HepG2 (cell line): ENCODE results near the gene FCAMR. TPM values are rescaled to one million over a fixed set of nuclear protein-coding genes. Genes with fewer than 3 reads are reported as not detected.

ENCODE experiments used
- ATAC-seq: fragments of 200-7000 bp; cut with Tn5 transposase; 3 replicates; pipeline ENCODE4 v1.9.1; 2020; ENCODE audit warnings: mild to moderate bottlenecking, moderate library complexity
- BruUV-seq: library from RNA; stranded (reverse); fragments of 400-500 nt; replicated peaks from 2 replicates; lab custom pipeline; 2021; lab: Mats Ljungman, UMichigan
- CTCF ChIA-PET: fragments of 300-600 bp; formaldehyde crosslinking; extraction: SDS; loops from one replicate; lab custom pipeline; 2021; ENCODE audit warnings: low total read pairs, inconsistent platforms, low intra/inter-chr PET ratio; lab: Yijun Ruan, JAX
- POLR2A ChIA-PET: fragments of 350-600 bp; sonication (Branson Sonifier 250); formaldehyde crosslinking; loops from one replicate; lab custom pipeline; 2020; ENCODE audit warnings: antibody characterized with exemption, inconsistent platforms; lab: Yijun Ruan, JAX
- DNase-seq: peaks from one replicate; pipeline ENCODE4 v3.0.0-alpha.2; 2015; ENCODE audit warnings: low spot score
- FAIRE-seq: peaks from 3 replicates; lab custom pipeline; 2011; peaks lifted over from hg19 to GRCh38; lab: Jason Lieb, UNC
- H2AFZ ChIP-seq: one replicate; pipeline ENCODE4 v1.6.1; 2011; ENCODE audit warnings: low read length, inconsistent platforms
- H3K27ac ChIP-seq: fragments of 300-600 bp; 3 replicates; pipeline ENCODE4 v1.8.0; 2011; ENCODE audit warnings: mixed run types, mild to moderate bottlenecking, mixed read lengths, low read length, inconsistent platforms; ENCODE audit not compliant: insufficient read depth; ENCODE audit errors: extremely low read length
- H3K27me3 ChIP-seq, 2 experiments: fragments of 200-600 bp in 1 of 2; 2 replicates in 1 of 2; 3 replicates in 1 of 2; pipeline versions ENCODE4 v1.6.0 to v1.8.0; 2011; ENCODE audit warnings: low read length in 2 of 2, mild to moderate bottlenecking in 2 of 2, moderate library complexity in 2 of 2, inconsistent platforms in 1 of 2; ENCODE audit not compliant: insufficient read depth in 2 of 2, control insufficient read depth in 1 of 2
- H3K36me3 ChIP-seq, 2 experiments: fragments of 200-600 bp in 1 of 2; replicated peaks in 1 of 2; 2 replicates in 1 of 2; 3 replicates in 1 of 2; pipeline versions ENCODE4 v1.5.1 to v1.8.0; 2011; ENCODE audit warnings: low read length in 2 of 2, inconsistent platforms in 1 of 2; ENCODE audit not compliant: insufficient read depth in 2 of 2, control insufficient read depth in 1 of 2
- H3K4me1 ChIP-seq: 2 replicates; pipeline ENCODE4 v1.5.1; 2012; ENCODE audit warnings: low read length, inconsistent platforms; ENCODE audit not compliant: insufficient read depth
- H3K4me2 ChIP-seq: 2 replicates; pipeline ENCODE4 v1.6.0; 2011; ENCODE audit warnings: low read depth, low read length, inconsistent platforms
- H3K4me3 ChIP-seq, 3 experiments: fragments of 200-600 bp in 1 of 3; sonication (generic), shearing (Covaris generic) in 1 of 3; replicated peaks in 1 of 3; 2 replicates each; pipeline ENCODE4 v1.5.1; 2011 to 2016; ENCODE audit warnings: low read length in 3 of 3, inconsistent platforms in 2 of 3, low read depth in 2 of 3, mild to moderate bottlenecking in 2 of 3, control low read depth in 1 of 3, mixed read lengths in 1 of 3; ENCODE audit not compliant: insufficient read depth in 1 of 3
- H3K79me2 ChIP-seq: one replicate; pipeline ENCODE4 v1.6.1; 2011; ENCODE audit warnings: low read length, inconsistent platforms; ENCODE audit not compliant: insufficient read depth
- H3K9ac ChIP-seq: 2 replicates; pipeline ENCODE4 v1.6.0; 2011; ENCODE audit warnings: mild to moderate bottlenecking, low read depth, low read length, inconsistent platforms; ENCODE audit not compliant: insufficient read depth
- H3K9me3 ChIP-seq: 2 replicates; pipeline ENCODE4 v1.5.1; 2012; ENCODE audit warnings: mild to moderate bottlenecking, low read length
- H4K20me1 ChIP-seq: 2 replicates; pipeline ENCODE4 v1.6.0; 2011; ENCODE audit warnings: inconsistent platforms, mild to moderate bottlenecking, low read length, moderate library complexity; ENCODE audit not compliant: insufficient read depth
- BRCA1 ChIP-seq: sonication (generic); formaldehyde crosslinking; IDR thresholded peaks from 2 replicates; pipeline ENCODE4 v1.4.0; 2020; ENCODE audit warnings: missing genetic modification reagents
- BRD4 ChIP-seq: sonication (generic); formaldehyde crosslinking; IDR thresholded peaks from 2 replicates; pipeline ENCODE4 v1.4.0; 2020; ENCODE audit warnings: missing genetic modification reagents
- CBFB ChIP-seq: sonication (generic); formaldehyde crosslinking; IDR thresholded peaks from 2 replicates; pipeline ENCODE4 v1.4.0; 2020; ENCODE audit warnings: missing genetic modification reagents
- NFE2L1 ChIP-seq: sonication (generic); formaldehyde crosslinking; IDR thresholded peaks from 2 replicates; pipeline ENCODE4 v1.4.0; 2020; ENCODE audit warnings: missing genetic modification reagents, mild to moderate bottlenecking, borderline replicate concordance
- SP4 ChIP-seq: sonication (generic); formaldehyde crosslinking; IDR thresholded peaks from 2 replicates; pipeline ENCODE4 v1.8.1; 2023; ENCODE audit warnings: mild to moderate bottlenecking, missing genetic modification reagents
- ZFY ChIP-seq: sonication (generic); formaldehyde crosslinking; IDR thresholded peaks from 2 replicates; pipeline ENCODE4 v1.4.0; 2020; ENCODE audit warnings: missing genetic modification reagents
- ZNF549 ChIP-seq: sonication (generic); formaldehyde crosslinking; IDR thresholded peaks from 2 replicates; pipeline ENCODE4 v1.5.0; 2020; ENCODE audit warnings: missing genetic modification reagents
- ZSCAN21 ChIP-seq: sonication (generic); formaldehyde crosslinking; IDR thresholded peaks from 2 replicates; pipeline ENCODE4 v1.8.0; 2022; ENCODE audit warnings: mild to moderate bottlenecking, missing genetic modification reagents, moderate library complexity, borderline replicate concordance
- WGBS: methylation state at CpG from one replicate; pipeline ENCODE4 v1.1.6; 2017; ENCODE audit warnings: low lambda C conversion rate; 5-methylcytosine and 5-hydroxymethylcytosine counted together
- in situ Hi-C: cut with HindIII; loops from 2 replicates; pipeline ENCODE4 v1.10.0; 2017; ENCODE audit warnings: low pct_unique_long_range_greater_than_20kb; ENCODE audit not compliant: extremely low pct_ligation_motif_present
- intact Hi-C: fragments of 100-400 bp; cut with micrococcal nuclease; formaldehyde crosslinking; loops from one replicate; pipeline ENCODE4 v1.10.0; 2022; ENCODE audit not compliant: unreplicated experiment
- polyA plus RNA-seq, 8 experiments: library from polyadenylated mRNA; depleted of rRNA in 3 of 8; stranded (reverse) in 7 of 8; unstranded in 1 of 8; fragments of >200 nt; fragmentation: Illumina TruSeq in 4 of 8; extraction: Trizol in 4 of 8; gene quantifications; 2 replicates each; pipeline versions ENCODE4 v1.2.1 to v1.2.3, GENCODE V29; 2011 to 2016; ENCODE audit warnings: low read depth in 4 of 8, missing spikeins in 1 of 8, mixed read lengths in 1 of 8; ENCODE audit not compliant: insufficient read depth in 1 of 8
- total RNA-seq, 5 experiments: library from RNA; depleted of rRNA; stranded (reverse); fragments of >200 nt; fragmentation: Illumina TruSeq; extraction: Trizol; gene quantifications; 2 replicates each; pipeline ENCODE4 v1.2.3, GENCODE V29; 2016; ENCODE audit warnings: low read depth in 1 of 5
- TF ChIP-seq, protein P1 (sequence below): sonication (generic); formaldehyde crosslinking; IDR thresholded peaks from 2 replicates; pipeline ENCODE4 v1.5.0; 2020; ENCODE audit warnings: mild to moderate bottlenecking, missing genetic modification reagents
- TF ChIP-seq, protein P2 (sequence below): sonication (generic); formaldehyde crosslinking; IDR thresholded peaks from 2 replicates; pipeline ENCODE4 v1.9.0; 2021; ENCODE audit warnings: mild to moderate bottlenecking, missing genetic modification reagents
- TF ChIP-seq, protein P3 (sequence below): sonication (generic); formaldehyde crosslinking; IDR thresholded peaks from 2 replicates; pipeline ENCODE4 v1.5.1; 2020; ENCODE audit warnings: missing genetic modification reagents, mild to moderate bottlenecking, borderline replicate concordance

FCAMR gene
- total and polyA plus RNA-seq, 2 of the 13 experiments (the other 11 are each of a cell fraction or from before 2014, with no cell fraction given) = not detected

DNA sequence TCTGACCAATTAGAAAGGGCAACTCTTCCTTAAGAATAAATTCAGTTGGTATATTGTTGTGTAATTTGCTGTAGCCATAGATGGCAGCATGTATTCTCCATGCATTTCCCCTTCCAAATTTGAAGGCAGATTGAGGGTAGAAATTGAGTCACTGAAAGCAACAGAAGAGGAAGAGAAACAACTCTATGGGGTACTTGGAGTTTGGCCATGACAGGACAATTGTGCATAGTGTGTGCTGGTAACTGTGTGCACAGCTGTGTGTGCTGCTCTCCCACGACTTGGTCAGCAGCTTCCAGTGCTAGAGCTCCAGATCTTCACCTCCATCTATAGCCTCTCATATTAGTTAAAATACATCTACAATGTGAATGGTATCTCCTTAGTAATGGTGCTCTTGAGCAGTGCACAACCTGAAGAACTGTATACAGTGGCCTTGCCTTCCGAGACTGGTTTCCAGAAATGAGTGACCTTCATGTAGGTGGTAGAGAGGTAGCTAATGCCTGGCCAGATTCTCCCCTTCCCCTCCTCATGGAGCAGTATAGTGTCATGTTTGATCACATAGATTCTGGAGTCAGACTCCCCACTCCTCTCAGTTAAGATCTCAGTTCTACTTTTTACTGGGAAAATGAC is 882 bp upstream of the FCAMR start:
- in situ Hi-C loops = no loop called here
- H3K4me3 ChIP-seq = no peak overlapping the region
- H4K20me1 ChIP-seq = no peaks in the 10 kb centered on the region
- no peak overlapping the region for H3K9ac ChIP-seq
- DNase-seq (no peak), ATAC-seq (no peak), FAIRE-seq (no peak)
- H3K4me1 ChIP-seq = 0 out of 2 replicates have a peak, but pooled peaks cover 7% of the 10 kb centered on the region
- H2AFZ ChIP-seq = no peak overlapping the region
- no TSS peak for BruUV-seq
- 33% methylated on average over 2 of the region's 2 CpGs for WGBS
- peaks cover 0 to 20% of the 10 kb centered on the region in 2 experiments; a peak in 3 of 5 replicates for H3K27me3 ChIP-seq
- POLR2A ChIA-PET = no interaction called here
- intact Hi-C loops = no loop called here
- CTCF ChIA-PET = no interaction called here
- H3K79me2 ChIP-seq = no peaks in the 10 kb centered on the region
- no peaks in the 10 kb centered on the region for H3K36me3 ChIP-seq
- no peaks in the 10 kb centered on the region for H3K9me3 ChIP-seq
- no peak overlapping the region for H3K4me2 ChIP-seq
- no peak overlapping the region for H3K27ac ChIP-seq
- TF ChIP-seq BRD4 (CRISPR knock-in tag) (no peak), CBFB (CRISPR knock-in tag) (no peak), NFE2L1 (CRISPR knock-in tag) (no peak), ZNF549 (CRISPR knock-in tag) (no peak), ZSCAN21 (no peak), SP4 (no peak), BRCA1 (CRISPR knock-in tag) (no peak), ZFY (CRISPR knock-in tag) (no peak)
- TF ChIP-seq, protein P1, sequence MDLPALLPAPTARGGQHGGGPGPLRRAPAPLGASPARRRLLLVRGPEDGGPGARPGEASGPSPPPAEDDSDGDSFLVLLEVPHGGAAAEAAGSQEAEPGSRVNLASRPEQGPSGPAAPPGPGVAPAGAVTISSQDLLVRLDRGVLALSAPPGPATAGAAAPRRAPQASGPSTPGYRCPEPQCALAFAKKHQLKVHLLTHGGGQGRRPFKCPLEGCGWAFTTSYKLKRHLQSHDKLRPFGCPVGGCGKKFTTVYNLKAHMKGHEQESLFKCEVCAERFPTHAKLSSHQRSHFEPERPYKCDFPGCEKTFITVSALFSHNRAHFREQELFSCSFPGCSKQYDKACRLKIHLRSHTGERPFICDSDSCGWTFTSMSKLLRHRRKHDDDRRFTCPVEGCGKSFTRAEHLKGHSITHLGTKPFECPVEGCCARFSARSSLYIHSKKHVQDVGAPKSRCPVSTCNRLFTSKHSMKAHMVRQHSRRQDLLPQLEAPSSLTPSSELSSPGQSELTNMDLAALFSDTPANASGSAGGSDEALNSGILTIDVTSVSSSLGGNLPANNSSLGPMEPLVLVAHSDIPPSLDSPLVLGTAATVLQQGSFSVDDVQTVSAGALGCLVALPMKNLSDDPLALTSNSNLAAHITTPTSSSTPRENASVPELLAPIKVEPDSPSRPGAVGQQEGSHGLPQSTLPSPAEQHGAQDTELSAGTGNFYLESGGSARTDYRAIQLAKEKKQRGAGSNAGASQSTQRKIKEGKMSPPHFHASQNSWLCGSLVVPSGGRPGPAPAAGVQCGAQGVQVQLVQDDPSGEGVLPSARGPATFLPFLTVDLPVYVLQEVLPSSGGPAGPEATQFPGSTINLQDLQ = no peak
- TF ChIP-seq, protein P2, sequence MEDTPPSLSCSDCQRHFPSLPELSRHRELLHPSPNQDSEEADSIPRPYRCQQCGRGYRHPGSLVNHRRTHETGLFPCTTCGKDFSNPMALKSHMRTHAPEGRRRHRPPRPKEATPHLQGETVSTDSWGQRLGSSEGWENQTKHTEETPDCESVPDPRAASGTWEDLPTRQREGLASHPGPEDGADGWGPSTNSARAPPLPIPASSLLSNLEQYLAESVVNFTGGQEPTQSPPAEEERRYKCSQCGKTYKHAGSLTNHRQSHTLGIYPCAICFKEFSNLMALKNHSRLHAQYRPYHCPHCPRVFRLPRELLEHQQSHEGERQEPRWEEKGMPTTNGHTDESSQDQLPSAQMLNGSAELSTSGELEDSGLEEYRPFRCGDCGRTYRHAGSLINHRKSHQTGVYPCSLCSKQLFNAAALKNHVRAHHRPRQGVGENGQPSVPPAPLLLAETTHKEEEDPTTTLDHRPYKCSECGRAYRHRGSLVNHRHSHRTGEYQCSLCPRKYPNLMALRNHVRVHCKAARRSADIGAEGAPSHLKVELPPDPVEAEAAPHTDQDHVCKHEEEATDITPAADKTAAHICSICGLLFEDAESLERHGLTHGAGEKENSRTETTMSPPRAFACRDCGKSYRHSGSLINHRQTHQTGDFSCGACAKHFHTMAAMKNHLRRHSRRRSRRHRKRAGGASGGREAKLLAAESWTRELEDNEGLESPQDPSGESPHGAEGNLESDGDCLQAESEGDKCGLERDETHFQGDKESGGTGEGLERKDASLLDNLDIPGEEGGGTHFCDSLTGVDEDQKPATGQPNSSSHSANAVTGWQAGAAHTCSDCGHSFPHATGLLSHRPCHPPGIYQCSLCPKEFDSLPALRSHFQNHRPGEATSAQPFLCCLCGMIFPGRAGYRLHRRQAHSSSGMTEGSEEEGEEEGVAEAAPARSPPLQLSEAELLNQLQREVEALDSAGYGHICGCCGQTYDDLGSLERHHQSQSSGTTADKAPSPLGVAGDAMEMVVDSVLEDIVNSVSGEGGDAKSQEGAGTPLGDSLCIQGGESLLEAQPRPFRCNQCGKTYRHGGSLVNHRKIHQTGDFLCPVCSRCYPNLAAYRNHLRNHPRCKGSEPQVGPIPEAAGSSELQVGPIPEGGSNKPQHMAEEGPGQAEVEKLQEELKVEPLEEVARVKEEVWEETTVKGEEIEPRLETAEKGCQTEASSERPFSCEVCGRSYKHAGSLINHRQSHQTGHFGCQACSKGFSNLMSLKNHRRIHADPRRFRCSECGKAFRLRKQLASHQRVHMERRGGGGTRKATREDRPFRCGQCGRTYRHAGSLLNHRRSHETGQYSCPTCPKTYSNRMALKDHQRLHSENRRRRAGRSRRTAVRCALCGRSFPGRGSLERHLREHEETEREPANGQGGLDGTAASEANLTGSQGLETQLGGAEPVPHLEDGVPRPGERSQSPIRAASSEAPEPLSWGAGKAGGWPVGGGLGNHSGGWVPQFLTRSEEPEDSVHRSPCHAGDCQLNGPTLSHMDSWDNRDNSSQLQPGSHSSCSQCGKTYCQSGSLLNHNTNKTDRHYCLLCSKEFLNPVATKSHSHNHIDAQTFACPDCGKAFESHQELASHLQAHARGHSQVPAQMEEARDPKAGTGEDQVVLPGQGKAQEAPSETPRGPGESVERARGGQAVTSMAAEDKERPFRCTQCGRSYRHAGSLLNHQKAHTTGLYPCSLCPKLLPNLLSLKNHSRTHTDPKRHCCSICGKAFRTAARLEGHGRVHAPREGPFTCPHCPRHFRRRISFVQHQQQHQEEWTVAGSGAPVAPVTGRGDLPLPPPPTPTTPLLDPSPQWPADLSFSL (CRISPR knock-in tag) = no peak
- TF ChIP-seq, protein P3, sequence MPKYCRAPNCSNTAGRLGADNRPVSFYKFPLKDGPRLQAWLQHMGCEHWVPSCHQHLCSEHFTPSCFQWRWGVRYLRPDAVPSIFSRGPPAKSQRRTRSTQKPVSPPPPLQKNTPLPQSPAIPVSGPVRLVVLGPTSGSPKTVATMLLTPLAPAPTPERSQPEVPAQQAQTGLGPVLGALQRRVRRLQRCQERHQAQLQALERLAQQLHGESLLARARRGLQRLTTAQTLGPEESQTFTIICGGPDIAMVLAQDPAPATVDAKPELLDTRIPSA (CRISPR knock-in tag) = no peak
